ENCODE data around the gene IGF2BP1.
"Not testable (repeated sequence)": the region's sequence is repeated elsewhere in the genome, so short reads cannot be mapped to it uniquely, and the experiment has no call there.

The IGF2BP1 gene

DNA sequence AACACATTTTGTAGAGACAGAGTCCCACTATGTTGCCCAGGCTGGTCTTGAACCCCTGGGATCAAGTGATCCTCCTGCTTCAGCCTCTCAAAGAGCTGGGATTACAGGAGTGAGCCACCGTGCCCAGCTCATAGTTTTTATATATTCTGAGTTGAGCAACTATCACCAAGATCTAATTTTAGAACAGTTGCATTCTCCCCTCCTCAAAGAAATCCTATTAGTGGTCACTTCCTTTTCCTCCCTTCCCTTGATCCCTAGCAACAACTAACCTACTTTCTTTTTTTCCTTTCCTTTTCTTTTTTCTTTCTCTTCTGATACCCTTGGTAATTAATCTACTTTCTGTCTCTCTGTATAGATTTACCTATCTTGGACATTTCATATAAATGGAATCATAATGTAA is 73.9 kb downstream of the IGF2BP1 start:
- TF ChIP-seq, protein P1, sequence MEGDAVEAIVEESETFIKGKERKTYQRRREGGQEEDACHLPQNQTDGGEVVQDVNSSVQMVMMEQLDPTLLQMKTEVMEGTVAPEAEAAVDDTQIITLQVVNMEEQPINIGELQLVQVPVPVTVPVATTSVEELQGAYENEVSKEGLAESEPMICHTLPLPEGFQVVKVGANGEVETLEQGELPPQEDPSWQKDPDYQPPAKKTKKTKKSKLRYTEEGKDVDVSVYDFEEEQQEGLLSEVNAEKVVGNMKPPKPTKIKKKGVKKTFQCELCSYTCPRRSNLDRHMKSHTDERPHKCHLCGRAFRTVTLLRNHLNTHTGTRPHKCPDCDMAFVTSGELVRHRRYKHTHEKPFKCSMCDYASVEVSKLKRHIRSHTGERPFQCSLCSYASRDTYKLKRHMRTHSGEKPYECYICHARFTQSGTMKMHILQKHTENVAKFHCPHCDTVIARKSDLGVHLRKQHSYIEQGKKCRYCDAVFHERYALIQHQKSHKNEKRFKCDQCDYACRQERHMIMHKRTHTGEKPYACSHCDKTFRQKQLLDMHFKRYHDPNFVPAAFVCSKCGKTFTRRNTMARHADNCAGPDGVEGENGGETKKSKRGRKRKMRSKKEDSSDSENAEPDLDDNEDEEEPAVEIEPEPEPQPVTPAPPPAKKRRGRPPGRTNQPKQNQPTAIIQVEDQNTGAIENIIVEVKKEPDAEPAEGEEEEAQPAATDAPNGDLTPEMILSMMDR (conservative IDR thresholded peaks at IDR 0.05; ENCODE audit: low read depth, low read length) = no peak
- H3K4me3 ChIP-seq (ENCODE audit: low read length) = no peak overlapping the region
- DNase-seq (ENCODE audit: low read depth) = no peak

- TF ChIP-seq, protein P1 (conservative IDR thresholded peaks at IDR 0.05; ENCODE audit: low read depth, low read length) = no peak
- DNase-seq (ENCODE audit: low read depth) = no peak
- H3K4me3 ChIP-seq (ENCODE audit: low read length) = no peak overlapping the region
Observed at GRCh38 chr17:49074851-49075540, 77.8 kb downstream of the IGF2BP1 start.

- no peak for DNase-seq (ENCODE audit: low read depth)
- TF ChIP-seq, protein P1 (conservative IDR thresholded peaks at IDR 0.05; ENCODE audit: low read depth, low read length) = no peak
- H3K4me3 ChIP-seq (ENCODE audit: low read length) = no peak overlapping the region
Observed at GRCh38 chr17:49076573-49077384, 79.6 kb downstream of the IGF2BP1 start.

DNA sequence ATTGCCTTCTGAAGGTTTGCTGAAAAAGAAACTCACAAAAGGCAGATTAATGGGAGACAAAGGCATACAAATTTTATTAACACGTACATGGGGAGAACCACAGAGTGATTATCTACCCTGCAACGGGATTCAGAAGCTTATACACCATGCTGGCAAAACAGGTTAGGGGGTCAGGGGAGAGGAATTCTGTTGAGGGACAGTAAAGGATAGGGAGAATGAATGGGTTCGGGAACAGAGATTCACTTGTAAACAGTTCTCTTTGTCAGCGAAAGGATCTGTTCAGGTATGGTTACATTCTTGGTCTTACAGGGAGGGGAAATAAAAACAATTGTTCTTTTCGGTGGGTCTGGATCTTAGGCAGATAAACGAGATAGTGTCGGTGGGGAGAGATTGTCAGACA is 81.1 kb downstream of the IGF2BP1 start:
- TF ChIP-seq, protein P1 (conservative IDR thresholded peaks at IDR 0.05; ENCODE audit: low read depth, low read length) = no peak
- no peak overlapping the region for H3K4me3 ChIP-seq (ENCODE audit: low read length)
- no peak for DNase-seq (ENCODE audit: low read depth)

GRCh38 chr17:49079840-49080663 is 82.9 kb downstream of the IGF2BP1 start:
- TF ChIP-seq, protein P1 (conservative IDR thresholded peaks at IDR 0.05; ENCODE audit: low read depth, low read length) = no peak
- DNase-seq (ENCODE audit: low read depth) = no peak
- H3K4me3 ChIP-seq (ENCODE audit: low read length) = no peak overlapping the region

- no peak overlapping the region for H3K4me3 ChIP-seq (ENCODE audit: low read length)
- TF ChIP-seq, protein P1 (conservative IDR thresholded peaks at IDR 0.05; ENCODE audit: low read depth, low read length) = no peak
- no peak for DNase-seq (ENCODE audit: low read depth)
Observed at GRCh38 chr17:49082231-49082630, 85.0 kb downstream of the IGF2BP1 start.

DNA sequence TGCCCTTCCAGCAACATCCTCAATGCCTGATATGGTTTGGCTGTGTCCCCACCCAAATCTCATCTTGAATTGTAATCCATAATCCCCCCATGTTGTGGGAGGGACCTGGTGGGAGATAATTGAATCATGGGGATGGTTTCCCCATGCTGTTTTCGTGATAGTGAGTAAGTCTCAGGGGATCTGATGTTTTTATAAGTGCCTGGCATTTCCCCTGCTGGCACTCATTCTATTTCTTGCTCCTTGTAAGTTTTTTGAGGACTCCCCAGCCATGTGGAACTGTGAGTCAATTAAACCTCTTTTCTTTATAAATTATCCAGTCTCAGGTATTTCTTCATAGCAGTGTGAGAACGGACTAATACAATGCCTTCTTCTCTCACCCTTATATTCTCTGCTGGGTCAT is 87.9 kb downstream of the IGF2BP1 start:
- not testable (repeated sequence) for H3K4me3 ChIP-seq (ENCODE audit: low read length); DNase-seq (ENCODE audit: low read depth)

Measured in retinal pigment epithelial cell (primary cell).